GM18909 (cell line): Measurements from ENCODE around the gene SPRYD7.

Experiments
- ATAC-seq: cut with Tn5 transposase; IDR thresholded peaks from one replicate; pipeline ENCODE4 v1.9.1; 2021; ENCODE audit warnings: mild to moderate bottlenecking; ENCODE audit not compliant: unreplicated experiment, poor library complexity

The SPRYD7 gene

DNA sequence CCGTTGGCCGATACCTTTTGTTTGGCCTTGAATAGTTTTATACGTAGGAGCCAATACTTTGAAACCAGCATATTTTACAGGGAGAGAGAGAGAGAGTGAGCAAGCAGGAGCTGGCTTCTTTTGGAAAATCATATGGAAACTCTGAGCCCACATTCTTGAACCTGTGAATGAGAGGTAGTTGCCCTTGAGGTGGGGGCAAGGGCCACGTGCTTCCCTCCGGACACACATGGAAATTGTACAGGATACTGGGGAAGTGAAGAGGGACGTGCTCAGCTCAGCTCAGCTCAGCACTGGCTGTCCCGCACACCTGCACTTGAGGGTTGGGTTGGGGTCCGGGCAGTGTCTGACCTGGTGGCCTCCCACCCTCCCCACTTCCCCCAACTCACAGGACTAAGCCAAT lies 68.3 kb downstream of the SPRYD7 start:
- ATAC-seq, result no peak

DNA sequence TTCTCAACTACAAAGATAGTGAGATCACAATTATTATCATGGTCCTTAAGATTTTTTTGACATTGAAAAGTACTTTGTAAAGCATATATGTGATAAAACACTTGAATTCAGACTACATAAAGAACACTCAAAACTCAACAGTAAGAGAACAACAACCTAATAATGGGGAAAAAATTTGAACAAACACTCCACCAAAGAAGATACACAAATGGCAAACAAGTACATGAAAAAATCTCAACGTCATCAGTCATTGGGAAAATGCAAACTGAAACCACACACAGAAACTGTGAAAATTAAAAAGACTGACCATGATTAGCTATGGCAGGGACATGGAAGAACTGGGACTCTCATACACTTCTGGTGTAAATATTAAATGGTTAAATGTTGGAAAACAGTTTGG lies 70.9 kb downstream of the SPRYD7 start:
- ATAC-seq, result no peak

DNA sequence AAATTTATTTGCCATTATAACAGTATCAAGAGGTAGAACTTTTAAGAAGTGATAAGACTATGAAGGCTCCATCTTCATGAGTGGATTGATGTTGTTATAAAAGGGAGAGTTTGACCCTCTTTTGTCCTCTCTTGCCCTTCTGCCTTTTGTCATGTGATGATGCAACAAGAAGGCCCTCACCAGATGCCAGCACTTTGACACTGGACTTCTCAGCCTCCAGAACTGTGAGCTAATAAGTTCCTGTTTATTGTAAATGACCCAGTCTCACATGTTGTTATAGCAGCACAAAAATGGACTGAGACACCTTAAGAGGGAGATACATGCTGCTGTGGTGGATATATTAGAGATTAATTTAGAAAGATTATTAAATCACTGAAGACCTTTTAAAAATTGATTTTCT lies 71.6 kb downstream of the SPRYD7 start:
- no peak for ATAC-seq
